Body of pancreas (tissue), 4 donors: ENCODE measurements around the gene ADGRL3. TPM values are rescaled to one million over a fixed set of nuclear protein-coding genes. Genes with fewer than 3 reads are reported as not detected.

Source experiments
- ATAC-seq: fragments of 150-250 bp; one replicate; pipeline ENCODE4 v1.9.1; 2016
- DNase-seq, 4 donors: peaks; one replicate each; pipeline ENCODE4 v3.0.0-alpha.2; 2019
- H3K27ac ChIP-seq, 4 donors: fragments of 200-600 bp; sonication (generic); 1 replicate in 3 of 4; 2 replicates in 1 of 4; pipeline versions ENCODE4 v1.5.1 to v1.6.1; 2016 to 2019; ENCODE audit warnings: mild to moderate bottlenecking in 1 of 4, mixed read lengths in 1 of 4, moderate library complexity in 1 of 4
- H3K27me3 ChIP-seq, 2 donors: fragments of 200-600 bp; sonication (generic); one replicate each; pipeline ENCODE4 v1.6.0; 2016; ENCODE audit warnings: mild to moderate bottlenecking in 1 of 2
- H3K36me3 ChIP-seq, 2 donors: fragments of 200-600 bp; sonication (generic); replicated peaks in 1 of 2; 2 replicates each; pipeline ENCODE4 v1.5.1; 2016; ENCODE audit warnings: low read depth in 2 of 2; ENCODE audit not compliant: insufficient read depth in 1 of 2
- H3K4me1 ChIP-seq: fragments of 200-600 bp; sonication (generic); one replicate; pipeline ENCODE4 v1.6.0; 2016
- H3K4me3 ChIP-seq, 2 donors: fragments of 200-600 bp; sonication (generic); 1 replicate in 1 of 2; 2 replicates in 1 of 2; pipeline ENCODE4 v1.5.1; 2016 to 2019
- H3K9me3 ChIP-seq, 3 donors: fragments of 200-600 bp; sonication (generic); 1 replicate in 2 of 3; 2 replicates in 1 of 3; pipeline ENCODE4 v1.5.1; 2016
- POLR2A ChIP-seq, 3 donors: fragments of 450-650 bp; IDR thresholded peaks; one replicate each; pipeline ENCODE4 v1.6.1; 2016; ENCODE audit warnings: antibody characterized with exemption in 3 of 3, mild to moderate bottlenecking in 2 of 3
- WGBS, 2 donors: methylation state at CpG; one replicate each; pipeline ENCODE4 v1.1.5; 2017; 5-methylcytosine and 5-hydroxymethylcytosine counted together
- intact Hi-C: fragments of 100-400 bp; cut with DNase I; formaldehyde crosslinking; loops from one replicate; pipeline ENCODE4 v1.15.1; 2023
- total RNA-seq, 2 donors: library from RNA; depleted of rRNA; stranded (reverse); fragments of >200 nt; gene quantifications; one replicate each; pipeline ENCODE4 v1.1.0, GENCODE V29; 2016
- TF ChIP-seq, protein P1 (sequence below), 7 experiments: fragments of 450-650 bp in 4 of 7; fragments of 200-600 bp in 3 of 7; sonication (generic) in 3 of 7; IDR thresholded peaks; one replicate each; pipeline ENCODE4 v1.5.1; 2016 to 2019; ENCODE audit warnings: antibody characterized with exemption in 7 of 7

The ADGRL3 gene
- total RNA-seq, 2 donors from 2014 or later: 0.33 to 1.0 TPM

DNA sequence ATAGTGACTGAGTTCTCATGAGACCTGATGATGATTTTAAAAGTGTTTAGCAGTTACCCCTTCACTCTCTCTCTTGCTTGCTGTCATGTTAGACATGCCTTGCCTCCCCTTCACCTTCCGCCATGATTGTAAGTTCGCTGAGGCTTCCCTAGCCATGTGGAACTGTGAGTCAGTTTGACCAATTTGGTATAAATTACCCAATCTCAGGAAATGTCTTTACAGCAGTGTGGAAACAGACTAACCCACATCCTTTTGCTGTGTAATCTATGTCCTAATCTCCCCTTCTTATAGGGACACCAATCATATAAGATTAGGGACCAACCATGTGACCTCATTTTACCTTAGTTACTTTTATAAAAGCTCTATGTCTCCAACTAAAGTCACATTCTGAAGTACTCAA, 677.8 kb downstream of the ADGRL3 start:
- no peak for TF ChIP-seq POLR2A (IDR thresholded peaks at IDR 0.05)
- TF ChIP-seq, protein P1, sequence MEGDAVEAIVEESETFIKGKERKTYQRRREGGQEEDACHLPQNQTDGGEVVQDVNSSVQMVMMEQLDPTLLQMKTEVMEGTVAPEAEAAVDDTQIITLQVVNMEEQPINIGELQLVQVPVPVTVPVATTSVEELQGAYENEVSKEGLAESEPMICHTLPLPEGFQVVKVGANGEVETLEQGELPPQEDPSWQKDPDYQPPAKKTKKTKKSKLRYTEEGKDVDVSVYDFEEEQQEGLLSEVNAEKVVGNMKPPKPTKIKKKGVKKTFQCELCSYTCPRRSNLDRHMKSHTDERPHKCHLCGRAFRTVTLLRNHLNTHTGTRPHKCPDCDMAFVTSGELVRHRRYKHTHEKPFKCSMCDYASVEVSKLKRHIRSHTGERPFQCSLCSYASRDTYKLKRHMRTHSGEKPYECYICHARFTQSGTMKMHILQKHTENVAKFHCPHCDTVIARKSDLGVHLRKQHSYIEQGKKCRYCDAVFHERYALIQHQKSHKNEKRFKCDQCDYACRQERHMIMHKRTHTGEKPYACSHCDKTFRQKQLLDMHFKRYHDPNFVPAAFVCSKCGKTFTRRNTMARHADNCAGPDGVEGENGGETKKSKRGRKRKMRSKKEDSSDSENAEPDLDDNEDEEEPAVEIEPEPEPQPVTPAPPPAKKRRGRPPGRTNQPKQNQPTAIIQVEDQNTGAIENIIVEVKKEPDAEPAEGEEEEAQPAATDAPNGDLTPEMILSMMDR (IDR thresholded peaks at IDR 0.05): no peak
- no peak overlapping the region for H3K4me3 ChIP-seq
- H3K27ac ChIP-seq: no peak overlapping the region
- no peaks in the 10 kb centered on the region for H3K36me3 ChIP-seq
- whole genome bisulfite sequencing, 2 donors: 45 to 79% methylated on average over 2 of the region's 2 CpGs
- H3K9me3 ChIP-seq: no peaks in the 10 kb centered on the region
- no peak for DNase-seq
- no peaks in the 10 kb centered on the region for H3K27me3 ChIP-seq
- no peaks in the 10 kb centered on the region for H3K4me1 ChIP-seq
- no peak for ATAC-seq
- intact Hi-C loops: no loop called here

DNA sequence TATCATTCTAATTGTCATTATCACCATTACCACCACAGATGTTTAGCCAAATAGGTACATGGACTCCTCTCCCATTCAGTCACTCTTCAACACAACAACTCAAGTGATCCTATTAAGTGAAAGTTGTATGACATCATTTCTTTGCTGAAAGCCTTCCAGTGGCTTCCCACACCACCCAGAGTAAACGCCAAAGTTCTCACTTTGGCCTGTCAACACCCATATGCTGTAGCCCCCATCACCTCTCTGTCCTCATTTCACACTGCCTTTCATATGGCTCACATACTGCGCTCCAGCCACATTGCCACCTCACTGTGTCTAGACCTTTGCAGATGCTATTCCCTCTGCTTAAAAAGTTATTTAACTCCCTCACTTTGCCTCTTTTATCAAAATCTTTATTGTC, 682.3 kb downstream of the ADGRL3 start:
- ATAC-seq (no peak), DNase-seq (no peak)
- intact Hi-C loops: no loop called here
- Histone ChIP-seq H3K4me3 (no peak overlapping the region), H3K9me3 (no peaks in the 10 kb centered on the region), H3K27me3 (no peaks in the 10 kb centered on the region), H3K36me3 (no peaks in the 10 kb centered on the region), H3K4me1 (no peaks in the 10 kb centered on the region), H3K27ac (no peak overlapping the region)
- WGBS, 2 donors: 35 to 78% methylated on average over 2 of the region's 2 CpGs
- TF ChIP-seq, protein P1 (IDR thresholded peaks at IDR 0.05): no peak
- no peak for TF ChIP-seq POLR2A (IDR thresholded peaks at IDR 0.05)

DNA sequence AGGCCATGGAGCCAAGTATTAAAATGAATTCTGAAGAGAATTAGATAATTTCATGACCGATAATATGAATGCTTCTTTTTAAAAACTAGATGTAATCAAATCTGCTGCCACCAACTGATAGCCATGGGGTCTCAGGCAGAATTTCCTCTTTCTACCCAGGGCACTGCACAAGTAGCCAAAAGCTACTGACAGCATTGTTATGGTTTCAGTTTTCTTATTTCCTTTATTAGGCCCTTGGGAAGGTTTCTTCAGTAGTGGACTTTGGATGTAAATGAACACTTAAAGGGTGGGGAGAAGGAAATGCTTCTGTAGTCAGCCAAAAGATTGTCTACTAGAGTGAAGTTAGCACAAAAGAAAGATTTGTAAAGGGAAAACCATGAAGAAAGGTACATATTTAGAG, 686.0 kb downstream of the ADGRL3 start:
- ATAC-seq: no peak
- WGBS, 2 donors: 58 to 76% methylated on average over 1 of the region's 1 CpG
- no peak for TF ChIP-seq POLR2A (IDR thresholded peaks at IDR 0.05)
- TF ChIP-seq, protein P1 (IDR thresholded peaks at IDR 0.05): no peak

DNA sequence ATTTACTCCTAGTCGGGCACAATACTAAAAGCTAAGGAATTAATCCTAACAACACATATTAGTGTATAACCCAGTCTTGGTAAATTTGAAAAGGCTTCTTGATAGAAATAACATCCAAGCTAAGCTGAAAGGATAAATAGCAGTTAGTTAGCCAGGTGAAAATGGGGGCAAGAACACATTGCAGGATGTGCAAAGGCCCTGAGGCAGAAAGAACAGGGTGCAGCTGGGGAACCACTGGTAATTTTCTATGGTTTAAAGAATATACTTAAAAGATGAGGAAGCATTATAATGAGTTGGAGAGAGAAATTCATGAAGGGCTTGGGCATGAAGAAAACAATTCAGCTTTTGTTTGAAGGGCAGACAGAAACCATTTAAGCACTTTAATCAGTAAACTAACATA, 689.0 kb downstream of the ADGRL3 start:
- intact Hi-C loops: no loop called here
- ATAC-seq: no peak
- H3K4me1 ChIP-seq: no peaks in the 10 kb centered on the region
- no peak for TF ChIP-seq POLR2A (IDR thresholded peaks at IDR 0.05)
- TF ChIP-seq, protein P1 (IDR thresholded peaks at IDR 0.05): no peak
- 53 to 55% methylated on average over 1 of the region's 1 CpG for WGBS, 2 donors
- H3K4me3 ChIP-seq: no peak overlapping the region
- H3K9me3 ChIP-seq: no peaks in the 10 kb centered on the region
- no peak for DNase-seq
- H3K27ac ChIP-seq: no peak overlapping the region
- H3K27me3 ChIP-seq: no peaks in the 10 kb centered on the region
- H3K36me3 ChIP-seq: no peaks in the 10 kb centered on the region

More for the DNA sequence above, 686.0 kb downstream of the ADGRL3 start:
- intact Hi-C loops: no loop called here
- Histone ChIP-seq H3K9me3 (no peaks in the 10 kb centered on the region), H3K4me1 (no peaks in the 10 kb centered on the region), H3K27me3 (no peaks in the 10 kb centered on the region), H3K36me3 (no peaks in the 10 kb centered on the region), H3K27ac (no peak overlapping the region), H3K4me3 (no peak overlapping the region)
- no peak for DNase-seq

DNA sequence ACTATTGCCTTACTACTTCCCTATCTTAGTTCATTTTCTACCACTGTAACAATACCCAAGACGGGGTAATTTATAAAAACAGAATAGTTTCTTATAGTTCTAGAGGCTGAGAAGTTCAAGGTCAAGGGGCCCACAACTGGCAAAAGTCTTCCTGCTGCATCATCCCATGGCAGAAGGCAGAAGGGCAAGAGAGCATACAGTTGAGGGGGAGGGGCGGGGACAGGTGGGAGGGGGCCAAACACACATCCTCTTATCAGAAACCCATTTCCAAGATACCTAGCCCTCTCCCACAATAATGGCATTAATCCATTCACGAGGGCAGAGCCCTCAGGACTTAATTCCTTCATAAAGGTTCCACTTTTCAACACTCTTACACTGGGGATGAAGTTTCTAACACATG, 690.2 kb downstream of the ADGRL3 start:
- H3K4me1 ChIP-seq: no peaks in the 10 kb centered on the region
- no peak overlapping the region for H3K4me3 ChIP-seq
- 21 to 39% methylated on average over 3 of the region's 3 CpGs for WGBS, 2 donors
- intact Hi-C loops: no loop called here
- TF ChIP-seq, protein P1 (IDR thresholded peaks at IDR 0.05): no peak
- TF ChIP-seq POLR2A (IDR thresholded peaks at IDR 0.05): no peak
- H3K27me3 ChIP-seq: no peaks in the 10 kb centered on the region
- DNase-seq (no peak), ATAC-seq (no peak)
- no peak overlapping the region for H3K27ac ChIP-seq
- no peaks in the 10 kb centered on the region for H3K36me3 ChIP-seq
- H3K9me3 ChIP-seq: no peaks in the 10 kb centered on the region
